HepG2 (cell line): Measurements from ENCODE around the gene NTM.

Experiments used
- SIN3A ChIP-seq: IDR thresholded peaks from 2 replicates; pipeline ENCODE4 v1.6.1; 2011; ENCODE audit warnings: low read depth, mild to moderate bottlenecking, control low read depth, low read length, borderline replicate concordance
- TF ChIP-seq, protein P1 (sequence below): sonication (generic); formaldehyde crosslinking; IDR thresholded peaks from 2 replicates; pipeline ENCODE4 v1.5.0; 2020; ENCODE audit warnings: mild to moderate bottlenecking, missing genetic modification reagents, moderate library complexity
- TF ChIP-seq, protein P2 (sequence below): sonication (generic); formaldehyde crosslinking; conservative IDR thresholded peaks from 2 replicates; pipeline ENCODE4 v1.8.0; 2022; ENCODE audit warnings: mild to moderate bottlenecking, moderate library complexity, missing genetic modification reagents
- TF ChIP-seq, protein P3 (sequence below): IDR thresholded peaks from 2 replicates; pipeline ENCODE4 v1.6.1; 2012; ENCODE audit warnings: low read length, improper control_type of control experiment
- TF ChIP-seq, protein P4 (sequence below): IDR thresholded peaks from 2 replicates; pipeline ENCODE4 v1.6.1; 2016; ENCODE audit warnings: missing compliant biosample characterization, missing genetic modification reagents, borderline replicate concordance
- TF ChIP-seq, protein P5 (sequence below): sonication (generic); formaldehyde crosslinking; IDR thresholded peaks from 2 replicates; pipeline ENCODE4 v1.8.0; 2022; ENCODE audit warnings: low read depth, missing genetic modification reagents

DNA sequence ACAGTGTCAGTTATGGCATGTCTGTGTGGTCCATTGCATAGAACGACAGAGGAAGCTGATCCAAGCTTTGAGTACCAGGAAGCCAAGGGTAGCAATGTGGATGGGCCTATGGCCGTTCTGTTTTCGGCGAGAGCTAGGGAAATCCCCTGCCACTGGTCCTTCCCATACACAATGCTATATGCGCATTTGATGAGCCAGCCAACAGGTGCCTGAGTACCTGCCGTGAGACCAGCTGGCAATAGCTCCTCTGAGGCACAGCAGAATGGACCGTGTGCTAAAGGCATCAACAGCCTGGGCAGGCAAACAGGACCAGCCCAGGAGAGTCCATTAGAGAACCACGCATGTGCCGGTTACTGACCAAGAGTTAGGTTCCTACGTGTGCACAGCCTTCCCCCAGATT, 753.0 kb downstream of the NTM start:
- TF ChIP-seq, protein P1, sequence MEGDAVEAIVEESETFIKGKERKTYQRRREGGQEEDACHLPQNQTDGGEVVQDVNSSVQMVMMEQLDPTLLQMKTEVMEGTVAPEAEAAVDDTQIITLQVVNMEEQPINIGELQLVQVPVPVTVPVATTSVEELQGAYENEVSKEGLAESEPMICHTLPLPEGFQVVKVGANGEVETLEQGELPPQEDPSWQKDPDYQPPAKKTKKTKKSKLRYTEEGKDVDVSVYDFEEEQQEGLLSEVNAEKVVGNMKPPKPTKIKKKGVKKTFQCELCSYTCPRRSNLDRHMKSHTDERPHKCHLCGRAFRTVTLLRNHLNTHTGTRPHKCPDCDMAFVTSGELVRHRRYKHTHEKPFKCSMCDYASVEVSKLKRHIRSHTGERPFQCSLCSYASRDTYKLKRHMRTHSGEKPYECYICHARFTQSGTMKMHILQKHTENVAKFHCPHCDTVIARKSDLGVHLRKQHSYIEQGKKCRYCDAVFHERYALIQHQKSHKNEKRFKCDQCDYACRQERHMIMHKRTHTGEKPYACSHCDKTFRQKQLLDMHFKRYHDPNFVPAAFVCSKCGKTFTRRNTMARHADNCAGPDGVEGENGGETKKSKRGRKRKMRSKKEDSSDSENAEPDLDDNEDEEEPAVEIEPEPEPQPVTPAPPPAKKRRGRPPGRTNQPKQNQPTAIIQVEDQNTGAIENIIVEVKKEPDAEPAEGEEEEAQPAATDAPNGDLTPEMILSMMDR (CRISPR knock-in tag) = no peak
- TF ChIP-seq SIN3A = no peak
- TF ChIP-seq, protein P2, sequence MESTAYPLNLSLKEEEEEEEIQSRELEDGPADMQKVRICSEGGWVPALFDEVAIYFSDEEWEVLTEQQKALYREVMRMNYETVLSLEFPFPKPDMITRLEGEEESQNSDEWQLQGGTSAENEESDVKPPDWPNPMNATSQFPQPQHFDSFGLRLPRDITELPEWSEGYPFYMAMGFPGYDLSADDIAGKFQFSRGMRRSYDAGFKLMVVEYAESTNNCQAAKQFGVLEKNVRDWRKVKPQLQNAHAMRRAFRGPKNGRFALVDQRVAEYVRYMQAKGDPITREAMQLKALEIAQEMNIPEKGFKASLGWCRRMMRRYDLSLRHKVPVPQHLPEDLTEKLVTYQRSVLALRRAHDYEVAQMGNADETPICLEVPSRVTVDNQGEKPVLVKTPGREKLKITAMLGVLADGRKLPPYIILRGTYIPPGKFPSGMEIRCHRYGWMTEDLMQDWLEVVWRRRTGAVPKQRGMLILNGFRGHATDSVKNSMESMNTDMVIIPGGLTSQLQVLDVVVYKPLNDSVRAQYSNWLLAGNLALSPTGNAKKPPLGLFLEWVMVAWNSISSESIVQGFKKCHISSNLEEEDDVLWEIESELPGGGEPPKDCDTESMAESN (CRISPR knock-in tag) = no peak
- TF ChIP-seq, protein P3, sequence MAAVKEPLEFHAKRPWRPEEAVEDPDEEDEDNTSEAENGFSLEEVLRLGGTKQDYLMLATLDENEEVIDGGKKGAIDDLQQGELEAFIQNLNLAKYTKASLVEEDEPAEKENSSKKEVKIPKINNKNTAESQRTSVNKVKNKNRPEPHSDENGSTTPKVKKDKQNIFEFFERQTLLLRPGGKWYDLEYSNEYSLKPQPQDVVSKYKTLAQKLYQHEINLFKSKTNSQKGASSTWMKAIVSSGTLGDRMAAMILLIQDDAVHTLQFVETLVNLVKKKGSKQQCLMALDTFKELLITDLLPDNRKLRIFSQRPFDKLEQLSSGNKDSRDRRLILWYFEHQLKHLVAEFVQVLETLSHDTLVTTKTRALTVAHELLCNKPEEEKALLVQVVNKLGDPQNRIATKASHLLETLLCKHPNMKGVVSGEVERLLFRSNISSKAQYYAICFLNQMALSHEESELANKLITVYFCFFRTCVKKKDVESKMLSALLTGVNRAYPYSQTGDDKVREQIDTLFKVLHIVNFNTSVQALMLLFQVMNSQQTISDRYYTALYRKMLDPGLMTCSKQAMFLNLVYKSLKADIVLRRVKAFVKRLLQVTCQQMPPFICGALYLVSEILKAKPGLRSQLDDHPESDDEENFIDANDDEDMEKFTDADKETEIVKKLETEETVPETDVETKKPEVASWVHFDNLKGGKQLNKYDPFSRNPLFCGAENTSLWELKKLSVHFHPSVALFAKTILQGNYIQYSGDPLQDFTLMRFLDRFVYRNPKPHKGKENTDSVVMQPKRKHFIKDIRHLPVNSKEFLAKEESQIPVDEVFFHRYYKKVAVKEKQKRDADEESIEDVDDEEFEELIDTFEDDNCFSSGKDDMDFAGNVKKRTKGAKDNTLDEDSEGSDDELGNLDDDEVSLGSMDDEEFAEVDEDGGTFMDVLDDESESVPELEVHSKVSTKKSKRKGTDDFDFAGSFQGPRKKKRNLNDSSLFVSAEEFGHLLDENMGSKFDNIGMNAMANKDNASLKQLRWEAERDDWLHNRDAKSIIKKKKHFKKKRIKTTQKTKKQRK = no peak
- TF ChIP-seq, protein P4, sequence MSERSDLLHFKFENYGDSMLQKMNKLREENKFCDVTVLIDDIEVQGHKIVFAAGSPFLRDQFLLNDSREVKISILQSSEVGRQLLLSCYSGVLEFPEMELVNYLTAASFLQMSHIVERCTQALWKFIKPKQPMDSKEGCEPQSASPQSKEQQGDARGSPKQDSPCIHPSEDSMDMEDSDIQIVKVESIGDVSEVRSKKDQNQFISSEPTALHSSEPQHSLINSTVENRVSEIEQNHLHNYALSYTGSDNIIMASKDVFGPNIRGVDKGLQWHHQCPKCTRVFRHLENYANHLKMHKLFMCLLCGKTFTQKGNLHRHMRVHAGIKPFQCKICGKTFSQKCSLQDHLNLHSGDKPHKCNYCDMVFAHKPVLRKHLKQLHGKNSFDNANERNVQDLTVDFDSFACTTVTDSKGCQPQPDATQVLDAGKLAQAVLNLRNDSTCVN (CRISPR knock-in tag) = no peak
- TF ChIP-seq, protein P5, sequence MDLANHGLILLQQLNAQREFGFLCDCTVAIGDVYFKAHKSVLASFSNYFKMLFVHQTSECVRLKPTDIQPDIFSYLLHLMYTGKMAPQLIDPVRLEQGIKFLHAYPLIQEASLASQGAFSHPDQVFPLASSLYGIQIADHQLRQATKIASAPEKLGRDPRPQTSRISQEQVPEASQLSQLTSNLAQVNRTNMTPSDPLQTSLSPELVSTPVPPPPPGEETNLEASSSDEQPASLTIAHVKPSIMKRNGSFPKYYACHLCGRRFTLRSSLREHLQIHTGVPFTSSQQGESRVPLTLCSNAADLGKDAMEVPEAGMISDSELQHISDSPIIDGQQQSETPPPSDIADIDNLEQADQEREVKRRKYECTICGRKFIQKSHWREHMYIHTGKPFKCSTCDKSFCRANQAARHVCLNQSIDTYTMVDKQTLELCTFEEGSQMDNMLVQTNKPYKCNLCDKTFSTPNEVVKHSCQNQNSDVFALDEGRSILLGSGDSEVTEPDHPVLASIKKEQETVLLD (CRISPR knock-in tag) = no peak
